HEK293 (cell line): ENCODE data around the gene CREG2.

Experiments used
- BCL11B ChIP-seq: fragments of 450-650 bp; formaldehyde crosslinking; IDR thresholded peaks from 2 replicates; pipeline ENCODE4 v1.5.1; 2016; ENCODE audit warnings: low read depth, missing biosample characterization, missing genetic modification characterization
- HOXC10 ChIP-seq: sonication (generic); formaldehyde crosslinking; IDR thresholded peaks from 2 replicates; pipeline ENCODE4 v1.8.1; 2023; ENCODE audit warnings: mild to moderate bottlenecking, missing genetic modification reagents
- SP2 ChIP-seq: fragments of 450-650 bp; formaldehyde crosslinking; IDR thresholded peaks from 2 replicates; pipeline ENCODE4 v1.5.1; 2016; ENCODE audit warnings: missing biosample characterization, missing genetic modification characterization
- SP7 ChIP-seq: fragments of 450-650 bp; formaldehyde crosslinking; IDR thresholded peaks from 2 replicates; pipeline ENCODE4 v1.5.1; 2016; ENCODE audit warnings: missing biosample characterization, missing genetic modification characterization
- YY1 ChIP-seq: fragments of 450-650 bp; formaldehyde crosslinking; IDR thresholded peaks from 2 replicates; pipeline ENCODE4 v1.5.1; 2018; ENCODE audit warnings: missing biosample characterization, missing genetic modification characterization
- ZIC2 ChIP-seq: fragments of 450-650 bp; formaldehyde crosslinking; IDR thresholded peaks from 2 replicates; pipeline ENCODE4 v1.5.1; 2016; ENCODE audit warnings: missing biosample characterization, missing genetic modification characterization
- ZNF10 ChIP-seq: fragments of 450-650 bp; formaldehyde crosslinking; IDR thresholded peaks from 2 replicates; pipeline ENCODE4 v1.5.1; 2017; ENCODE audit warnings: missing biosample characterization, missing genetic modification characterization
- ZNF133 ChIP-seq: fragments of 450-650 bp; formaldehyde crosslinking; IDR thresholded peaks from 2 replicates; pipeline ENCODE4 v1.5.1; 2016; ENCODE audit warnings: missing biosample characterization, missing genetic modification characterization
- ZNF155 ChIP-seq: fragments of 450-650 bp; formaldehyde crosslinking; IDR thresholded peaks from 2 replicates; pipeline ENCODE4 v1.5.1; 2016; ENCODE audit warnings: missing biosample characterization, missing genetic modification characterization
- ZNF157 ChIP-seq: fragments of 450-650 bp; formaldehyde crosslinking; IDR thresholded peaks from 2 replicates; pipeline ENCODE4 v1.5.1; 2016; ENCODE audit warnings: missing biosample characterization, missing genetic modification characterization
- ZNF174 ChIP-seq: fragments of 450-650 bp; formaldehyde crosslinking; IDR thresholded peaks from 2 replicates; pipeline ENCODE4 v1.5.0; 2017; ENCODE audit warnings: missing biosample characterization, mild to moderate bottlenecking, missing genetic modification characterization
- ZNF211 ChIP-seq: fragments of 450-650 bp; formaldehyde crosslinking; IDR thresholded peaks from 2 replicates; pipeline ENCODE4 v1.5.1; 2016; ENCODE audit warnings: low read depth, missing biosample characterization, missing genetic modification characterization
- ZNF24 ChIP-seq: fragments of 450-650 bp; formaldehyde crosslinking; IDR thresholded peaks from 2 replicates; pipeline ENCODE4 v1.5.1; 2016; ENCODE audit warnings: missing biosample characterization, missing genetic modification characterization
- ZNF266 ChIP-seq: fragments of 450-650 bp; formaldehyde crosslinking; IDR thresholded peaks from 2 replicates; pipeline ENCODE4 v1.5.1; 2016; ENCODE audit warnings: missing biosample characterization, missing genetic modification characterization, low read depth
- ZNF324 ChIP-seq: fragments of 450-650 bp; formaldehyde crosslinking; IDR thresholded peaks from 2 replicates; pipeline ENCODE4 v1.5.1; 2016; ENCODE audit warnings: missing biosample characterization, missing genetic modification characterization
- ZNF335 ChIP-seq: fragments of 450-650 bp; formaldehyde crosslinking; conservative IDR thresholded peaks from 2 replicates; pipeline ENCODE4 v1.5.1; 2016; ENCODE audit warnings: missing biosample characterization, missing genetic modification characterization
- ZNF37A ChIP-seq: fragments of 450-650 bp; IDR thresholded peaks from 2 replicates; pipeline ENCODE4 v1.5.1; 2018; ENCODE audit warnings: missing biosample characterization, missing genetic modification characterization
- ZNF391 ChIP-seq: fragments of 450-650 bp; formaldehyde crosslinking; IDR thresholded peaks from 2 replicates; pipeline ENCODE4 v1.5.1; 2016; ENCODE audit warnings: low read depth, missing biosample characterization, missing genetic modification characterization, borderline replicate concordance
- ZNF501 ChIP-seq: fragments of 450-650 bp; formaldehyde crosslinking; IDR thresholded peaks from 2 replicates; pipeline ENCODE4 v1.5.1; 2016; ENCODE audit warnings: missing biosample characterization, missing genetic modification characterization
- ZNF544 ChIP-seq: fragments of 450-650 bp; formaldehyde crosslinking; IDR thresholded peaks from 2 replicates; pipeline ENCODE4 v1.5.0; 2017; ENCODE audit warnings: missing biosample characterization, missing genetic modification characterization
- ZNF549 ChIP-seq: fragments of 450-650 bp; IDR thresholded peaks from 2 replicates; pipeline ENCODE4 v1.5.1; 2018; ENCODE audit warnings: missing biosample characterization, missing genetic modification characterization, mild to moderate bottlenecking, inconsistent platforms, moderate library complexity
- ZNF585B ChIP-seq: fragments of 450-650 bp; formaldehyde crosslinking; IDR thresholded peaks from 2 replicates; pipeline ENCODE4 v1.5.1; 2016; ENCODE audit warnings: missing biosample characterization, missing genetic modification characterization
- ZNF600 ChIP-seq: fragments of 450-650 bp; formaldehyde crosslinking; IDR thresholded peaks from 2 replicates; pipeline ENCODE4 v1.5.1; 2016; ENCODE audit warnings: missing biosample characterization, missing genetic modification characterization
- ZNF654 ChIP-seq: fragments of 450-650 bp; formaldehyde crosslinking; IDR thresholded peaks from 2 replicates; pipeline ENCODE4 v1.5.1; 2016; ENCODE audit warnings: low read depth, missing biosample characterization, missing genetic modification characterization
- ZNF660 ChIP-seq: fragments of 450-650 bp; IDR thresholded peaks from 2 replicates; pipeline ENCODE4 v1.5.1; 2018; ENCODE audit warnings: missing biosample characterization, mild to moderate bottlenecking, missing genetic modification characterization
- ZNF747 ChIP-seq: fragments of 450-650 bp; formaldehyde crosslinking; IDR thresholded peaks from 2 replicates; pipeline ENCODE4 v1.5.1; 2016; ENCODE audit warnings: missing biosample characterization, missing genetic modification characterization
- ZNF76 ChIP-seq: fragments of 450-650 bp; formaldehyde crosslinking; IDR thresholded peaks from 2 replicates; pipeline ENCODE4; 2016; ENCODE audit warnings: low read depth, missing biosample characterization, missing genetic modification characterization, borderline replicate concordance
- ZNF792 ChIP-seq: fragments of 450-650 bp; formaldehyde crosslinking; IDR thresholded peaks from 2 replicates; pipeline ENCODE4 v1.5.1; 2016; ENCODE audit warnings: missing biosample characterization, missing genetic modification characterization
- ZNF843 ChIP-seq: fragments of 450-650 bp; formaldehyde crosslinking; IDR thresholded peaks from 2 replicates; pipeline ENCODE4 v1.5.1; 2016; ENCODE audit warnings: missing biosample characterization, missing genetic modification characterization
- ZSCAN23 ChIP-seq: fragments of 450-650 bp; formaldehyde crosslinking; IDR thresholded peaks from 2 replicates; pipeline ENCODE4 v1.5.1; 2016; ENCODE audit warnings: missing biosample characterization, missing genetic modification characterization
- ZSCAN30 ChIP-seq: fragments of 450-650 bp; IDR thresholded peaks from 2 replicates; pipeline ENCODE4 v1.5.1; 2018; ENCODE audit warnings: missing biosample characterization, mild to moderate bottlenecking, missing genetic modification characterization, moderate library complexity
- ZXDB ChIP-seq: fragments of 450-650 bp; formaldehyde crosslinking; IDR thresholded peaks from 2 replicates; pipeline ENCODE4 v1.5.1; 2016; ENCODE audit warnings: missing biosample characterization, missing genetic modification characterization
- TF ChIP-seq, protein P1 (sequence below): fragments of 450-650 bp; formaldehyde crosslinking; IDR thresholded peaks from 2 replicates; pipeline ENCODE4 v1.5.1; 2017; ENCODE audit warnings: missing biosample characterization, missing genetic modification characterization
- TF ChIP-seq, protein P2 (sequence below): fragments of 450-650 bp; formaldehyde crosslinking; IDR thresholded peaks from 2 replicates; pipeline ENCODE4 v1.5.1; 2016; ENCODE audit warnings: missing biosample characterization, missing genetic modification characterization

Gene CREG2

DNA sequence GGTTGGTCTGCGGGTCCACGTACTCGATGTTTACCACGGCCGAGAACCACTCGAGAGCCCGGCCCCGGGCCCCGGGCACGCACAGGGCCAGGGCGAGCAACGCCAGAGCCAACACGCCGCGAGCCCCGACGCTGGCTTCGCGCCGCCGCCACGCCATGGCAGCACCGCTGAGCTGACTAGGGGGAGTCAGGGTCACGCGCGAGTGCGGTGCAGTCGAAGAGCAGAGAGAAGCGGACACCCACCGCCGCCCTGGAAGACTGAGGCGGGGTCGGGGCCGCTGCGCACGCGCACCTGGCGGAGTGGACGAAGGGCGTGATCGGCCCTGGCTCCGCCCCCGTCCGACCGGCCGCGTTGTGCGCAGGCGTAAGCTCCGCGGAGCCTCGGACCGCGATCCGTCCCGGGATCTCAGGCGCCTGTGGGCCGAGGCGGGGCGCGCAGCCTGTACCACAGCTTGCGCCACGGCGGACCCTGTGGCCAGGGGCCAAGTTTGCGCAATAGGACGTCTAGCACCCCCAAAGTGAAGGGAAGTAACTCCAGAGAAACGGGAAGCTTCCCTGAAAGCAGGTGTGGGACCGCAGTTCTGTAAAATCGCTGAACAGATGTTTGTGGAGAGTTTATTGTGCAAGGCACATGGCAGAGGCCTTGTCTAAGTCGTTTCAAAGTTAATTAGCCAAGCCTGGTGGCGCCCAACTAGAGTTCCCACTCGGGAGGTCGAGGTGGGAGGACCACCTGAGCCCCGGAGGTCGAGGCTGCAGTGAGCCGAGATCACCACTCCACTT, 78.7 kb downstream of the CREG2 start, which contains the start of gene RNF149 (continued):
- TF ChIP-seq YY1 (tag by site-specific recombination) (0 out of 2 replicates have a peak, but pooled peaks have one; percentile 27), ZNF24 (tag by site-specific recombination) (no peak), HOXC10 (peak; percentile 73), ZNF660 (tag by site-specific recombination) (no peak), ZNF174 (tag by site-specific recombination) (no peak), ZIC2 (tag by site-specific recombination) (peak; percentile 41; the same call in 1 of the 2 replicates), ZNF747 (tag by site-specific recombination) (no peak), ZNF600 (0 out of 2 replicates have a peak, but pooled peaks have one; percentile 53), ZNF654 (no peak), ZNF544 (tag by site-specific recombination) (no peak), ZNF10 (tag by site-specific recombination) (no peak), ZNF549 (tag by site-specific recombination) (no peak), BCL11B (tag by site-specific recombination) (no peak), ZNF266 (tag by site-specific recombination) (no peak), ZNF155 (tag by site-specific recombination) (no peak), ZNF843 (tag by site-specific recombination) (no peak), ZXDB (tag by site-specific recombination) (peak; percentile 67; the same call in 1 of the 2 replicates), ZNF335 (tag by site-specific recombination) (peak; percentile 70), ZNF211 (tag by site-specific recombination) (no peak), ZSCAN30 (tag by site-specific recombination) (peak; percentile 38; the same call in 1 of the 2 replicates), ZNF133 (no peak), ZNF324 (tag by site-specific recombination) (peak; percentile 68; the same call in 1 of the 2 replicates), SP2 (tag by site-specific recombination) (peak; percentile 70), ZNF37A (tag by site-specific recombination) (no peak), ZNF157 (tag by site-specific recombination) (no peak), ZNF501 (tag by site-specific recombination) (peak; percentile 84), SP7 (peak; percentile 64), ZNF76 (0 out of 2 replicates have a peak, but pooled peaks have one; percentile 4), ZNF792 (tag by site-specific recombination) (no peak), ZNF585B (tag by site-specific recombination) (no peak), ZNF391 (tag by site-specific recombination) (no peak), ZSCAN23 (tag by site-specific recombination) (no peak)
- TF ChIP-seq, protein P1, sequence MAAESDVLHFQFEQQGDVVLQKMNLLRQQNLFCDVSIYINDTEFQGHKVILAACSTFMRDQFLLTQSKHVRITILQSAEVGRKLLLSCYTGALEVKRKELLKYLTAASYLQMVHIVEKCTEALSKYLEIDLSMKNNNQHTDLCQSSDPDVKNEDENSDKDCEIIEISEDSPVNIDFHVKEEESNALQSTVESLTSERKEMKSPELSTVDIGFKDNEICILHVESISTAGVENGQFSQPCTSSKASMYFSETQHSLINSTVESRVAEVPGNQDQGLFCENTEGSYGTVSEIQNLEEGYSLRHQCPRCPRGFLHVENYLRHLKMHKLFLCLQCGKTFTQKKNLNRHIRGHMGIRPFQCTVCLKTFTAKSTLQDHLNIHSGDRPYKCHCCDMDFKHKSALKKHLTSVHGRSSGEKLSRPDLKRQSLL (tag by site-specific recombination), result 0 out of 2 replicates have a peak, but pooled peaks have one; percentile 14
- TF ChIP-seq, protein P2, sequence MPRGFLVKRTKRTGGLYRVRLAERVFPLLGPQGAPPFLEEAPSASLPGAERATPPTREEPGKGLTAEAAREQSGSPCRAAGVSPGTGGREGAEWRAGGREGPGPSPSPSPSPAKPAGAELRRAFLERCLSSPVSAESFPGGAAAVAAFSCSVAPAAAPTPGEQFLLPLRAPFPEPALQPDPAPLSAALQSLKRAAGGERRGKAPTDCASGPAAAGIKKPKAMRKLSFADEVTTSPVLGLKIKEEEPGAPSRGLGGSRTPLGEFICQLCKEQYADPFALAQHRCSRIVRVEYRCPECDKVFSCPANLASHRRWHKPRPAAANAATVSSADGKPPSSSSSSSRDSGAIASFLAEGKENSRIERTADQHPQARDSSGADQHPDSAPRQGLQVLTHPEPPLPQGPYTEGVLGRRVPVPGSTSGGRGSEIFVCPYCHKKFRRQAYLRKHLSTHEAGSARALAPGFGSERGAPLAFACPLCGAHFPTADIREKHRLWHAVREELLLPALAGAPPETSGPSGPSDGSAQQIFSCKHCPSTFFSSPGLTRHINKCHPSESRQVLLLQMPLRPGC (tag by site-specific recombination), result 0 out of 2 replicates have a peak, but pooled peaks have one; percentile 15
